GM21381 (cell line): Measurements from ENCODE around the gene STAG3.

Source experiments
- ATAC-seq: cut with Tn5 transposase; IDR thresholded peaks from one replicate; pipeline ENCODE4 v1.9.1; 2021; ENCODE audit warnings: mild to moderate bottlenecking, moderate library complexity; ENCODE audit not compliant: unreplicated experiment

Gene STAG3

GRCh38 chr7:100154651-100155491 is 22.8 kb upstream of the STAG3 start:
- ATAC-seq, result no peak

GRCh38 chr7:100155553-100156317 is 22.0 kb upstream of the STAG3 start:
- ATAC-seq, result no peak

- no peak for ATAC-seq
Observed at GRCh38 chr7:100156331-100157068, 21.2 kb upstream of the STAG3 start.

- no peak for ATAC-seq
Observed at GRCh38 chr7:100157069-100157333, 20.7 kb upstream of the STAG3 start.

GRCh38 chr7:100157334-100158228 is 20.1 kb upstream of the STAG3 start:
- ATAC-seq, result no peak

GRCh38 chr7:100158229-100159098 is 19.3 kb upstream of the STAG3 start, which contains the start of gene TRAPPC14:
TSS of gene TRAPPC14 (minus strand) at chr7:100158723. CDS start at chr7:100158499, 224 bp downstream.
- ATAC-seq, result peak; percentile 80

GRCh38 chr7:100159099-100159623 is 18.6 kb upstream of the STAG3 start:
- no peak for ATAC-seq

- ATAC-seq, result no peak
Observed at GRCh38 chr7:100160067-100160466, 17.7 kb upstream of the STAG3 start.

- ATAC-seq, result no peak
Observed at GRCh38 chr7:100163006-100163531, 14.6 kb upstream of the STAG3 start.

- ATAC-seq, result no peak
Observed at GRCh38 chr7:100163871-100164270, 13.8 kb upstream of the STAG3 start.

- no peak for ATAC-seq
Observed at GRCh38 chr7:100166317-100166940, 11.3 kb upstream of the STAG3 start.

GRCh38 chr7:100166970-100167911 is 10.5 kb upstream of the STAG3 start:
- no peak for ATAC-seq

- ATAC-seq, result no peak
Observed at GRCh38 chr7:100167912-100168323, 9.8 kb upstream of the STAG3 start.

GRCh38 chr7:100169147-100169850 is 8.4 kb upstream of the STAG3 start:
- no peak for ATAC-seq

- no peak for ATAC-seq
Observed at GRCh38 chr7:100170101-100170897, 7.4 kb upstream of the STAG3 start.

- ATAC-seq, result no peak
Observed at GRCh38 chr7:100171087-100171681, 6.5 kb upstream of the STAG3 start.
